Duodenal mucosa (tissue), 2 donors: Measurements from ENCODE around the gene CATSPERE.

ENCODE experiments used
- H3K27ac ChIP-seq: one replicate; pipeline ENCODE4 v1.7.0; 2013; ENCODE audit warnings: low read depth, low read length
- H3K27me3 ChIP-seq, 2 donors: one replicate each; pipeline ENCODE4 v1.7.0; 2013; ENCODE audit warnings: low read length in 2 of 2, control low read depth in 1 of 2; ENCODE audit not compliant: insufficient read depth in 2 of 2, control insufficient read depth in 1 of 2
- H3K36me3 ChIP-seq, 2 donors: one replicate each; pipeline ENCODE4 v1.7.0; 2013; ENCODE audit warnings: low read length in 2 of 2, control low read depth in 1 of 2; ENCODE audit not compliant: insufficient read depth in 2 of 2, control insufficient read depth in 1 of 2
- H3K4me1 ChIP-seq, 2 donors: one replicate each; pipeline ENCODE4 v1.7.0; 2013; ENCODE audit warnings: low read length in 2 of 2, control low read depth in 1 of 2; ENCODE audit not compliant: insufficient read depth in 2 of 2, control insufficient read depth in 1 of 2
- H3K4me3 ChIP-seq, 2 donors: one replicate each; pipeline ENCODE4 v1.7.0; 2013; ENCODE audit warnings: low read length in 2 of 2, low read depth in 1 of 2
- H3K9ac ChIP-seq, 2 donors: one replicate each; pipeline ENCODE4 v1.7.0; 2013; ENCODE audit warnings: low read length in 2 of 2, low read depth in 1 of 2
- H3K9me3 ChIP-seq, 2 donors: one replicate each; pipeline ENCODE4 v1.7.0; 2013; ENCODE audit warnings: low read length in 2 of 2, control low read depth in 1 of 2; ENCODE audit not compliant: control insufficient read depth in 1 of 2

CATSPERE gene, protein sequence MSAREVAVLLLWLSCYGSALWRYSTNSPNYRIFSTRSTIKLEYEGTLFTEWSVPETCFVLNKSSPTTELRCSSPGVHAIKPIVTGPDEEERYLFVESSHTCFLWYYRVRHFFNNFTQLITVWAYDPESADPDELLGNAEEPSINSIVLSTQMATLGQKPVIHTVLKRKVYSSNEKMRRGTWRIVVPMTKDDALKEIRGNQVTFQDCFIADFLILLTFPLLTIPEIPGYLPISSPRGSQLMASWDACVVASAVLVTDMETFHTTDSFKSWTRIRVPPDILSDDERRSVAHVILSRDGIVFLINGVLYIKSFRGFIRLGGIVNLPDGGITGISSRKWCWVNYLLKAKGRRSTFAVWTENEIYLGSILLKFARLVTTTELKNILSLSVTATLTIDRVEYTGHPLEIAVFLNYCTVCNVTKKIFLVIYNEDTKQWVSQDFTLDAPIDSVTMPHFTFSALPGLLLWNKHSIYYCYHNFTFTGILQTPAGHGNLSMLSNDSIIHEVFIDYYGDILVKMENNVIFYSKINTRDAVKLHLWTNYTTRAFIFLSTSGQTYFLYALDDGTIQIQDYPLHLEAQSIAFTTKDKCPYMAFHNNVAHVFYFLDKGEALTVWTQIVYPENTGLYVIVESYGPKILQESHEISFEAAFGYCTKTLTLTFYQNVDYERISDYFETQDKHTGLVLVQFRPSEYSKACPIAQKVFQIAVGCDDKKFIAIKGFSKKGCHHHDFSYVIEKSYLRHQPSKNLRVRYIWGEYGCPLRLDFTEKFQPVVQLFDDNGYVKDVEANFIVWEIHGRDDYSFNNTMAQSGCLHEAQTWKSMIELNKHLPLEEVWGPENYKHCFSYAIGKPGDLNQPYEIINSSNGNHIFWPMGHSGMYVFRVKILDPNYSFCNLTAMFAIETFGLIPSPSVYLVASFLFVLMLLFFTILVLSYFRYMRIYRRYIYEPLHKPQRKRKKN

DNA sequence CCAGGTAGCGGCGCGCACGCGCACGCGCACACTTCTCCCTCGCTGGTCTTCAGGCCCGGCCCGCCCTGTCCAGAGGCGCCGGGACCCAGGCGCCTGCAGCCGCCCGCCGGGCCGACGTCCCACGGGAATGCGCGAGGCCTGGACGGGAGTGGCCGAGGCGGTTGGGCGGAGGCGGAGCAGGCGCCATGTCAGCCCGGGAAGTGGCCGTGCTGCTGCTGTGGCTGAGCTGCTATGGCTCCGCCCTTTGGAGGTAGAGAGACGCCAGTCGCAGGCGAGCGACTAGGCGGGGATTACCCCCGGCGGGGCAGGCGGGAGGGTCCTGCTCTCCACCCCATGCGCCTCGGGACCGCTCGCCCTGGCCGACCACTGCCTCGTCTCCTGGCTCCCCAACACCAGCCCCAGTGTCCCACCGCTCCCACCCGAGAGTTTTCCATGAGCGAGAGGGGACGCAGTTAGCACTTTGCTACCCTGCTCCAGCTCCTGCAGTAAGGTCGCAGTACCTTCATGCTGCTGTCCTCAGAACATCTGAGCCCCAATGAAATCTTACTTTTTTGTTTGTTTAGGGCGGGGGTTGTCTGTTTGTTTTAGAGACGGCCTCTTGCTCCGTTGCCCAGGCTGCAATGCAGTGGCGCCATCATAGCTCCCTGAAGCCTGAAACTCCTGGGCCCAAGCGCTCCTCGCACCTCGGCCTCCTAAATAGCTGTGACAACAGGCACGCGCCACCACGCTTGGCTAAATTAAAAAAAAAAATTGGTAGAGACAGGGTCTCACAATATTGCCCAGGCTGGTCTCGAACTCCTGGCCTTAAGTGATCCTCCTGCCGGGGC lies at the start of gene CATSPERE:
CATSPERE (plus strand) TSS at position 29 of the 827 bp plus-strand sequence; CDS start at position 186, 157 bp downstream.
- Histone ChIP-seq H3K9me3 (no peaks in the 10 kb centered on the region), H3K27ac (peak within 1 kb of the TSS; percentile 79), H3K9ac (peak within 1 kb of the TSS; percentile 63 to 81), H3K4me1 (peaks cover 0 to 6% of the 10 kb centered on the region in 2 donors), H3K4me3 (peak within 1 kb of the TSS; percentile 73 to 82), H3K27me3 (no peaks in the 10 kb centered on the region), H3K36me3 (no peaks in the 10 kb centered on the region)

DNA sequence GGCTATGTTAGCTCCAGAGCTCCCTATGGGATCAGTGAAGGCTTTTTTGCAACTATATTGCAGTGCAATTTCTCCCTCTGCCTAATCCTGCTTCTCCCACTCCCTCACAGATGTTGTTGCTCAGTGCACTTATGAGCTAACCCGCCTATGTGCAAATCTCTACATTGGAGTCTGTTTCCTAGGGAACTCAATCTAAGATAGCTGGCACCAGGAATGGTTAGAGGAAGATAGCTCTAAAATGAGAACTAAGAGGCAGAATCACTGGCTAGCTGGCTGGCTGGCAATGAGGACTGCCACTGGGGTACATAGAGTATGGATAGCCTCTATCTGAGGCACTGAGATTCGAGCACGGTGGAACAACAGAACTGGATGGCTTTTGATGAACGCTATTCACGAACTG lies 48.9 kb upstream of the CATSPERE start:
- Histone ChIP-seq H3K4me1 (peaks cover 0 to 9% of the 10 kb centered on the region in 2 donors), H3K27me3 (no peaks in the 10 kb centered on the region), H3K27ac (no peak overlapping the region), H3K4me3 (no peak overlapping the region), H3K9me3 (no peaks in the 10 kb centered on the region), H3K9ac (no peak overlapping the region), H3K36me3 (peaks cover 43 to 64% of the 10 kb centered on the region in 2 donors)

DNA sequence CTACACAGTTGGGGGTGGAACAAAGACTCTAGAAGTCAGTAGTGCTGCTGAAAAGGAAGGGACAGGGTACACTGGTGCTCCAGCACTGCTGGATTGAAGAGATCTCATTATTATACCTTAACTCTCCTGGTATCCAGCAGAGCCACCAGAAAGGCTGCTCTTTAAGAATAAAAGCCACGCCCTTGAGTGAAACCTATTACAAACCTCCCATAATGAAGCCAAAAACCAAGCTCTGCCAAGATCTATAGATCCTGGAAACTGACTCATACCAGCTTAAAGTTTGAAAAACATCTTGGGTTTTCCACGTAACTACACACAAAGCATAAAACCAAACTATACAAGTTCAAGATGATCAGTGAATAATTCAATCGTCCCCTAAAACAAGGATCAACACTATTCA lies 47.3 kb upstream of the CATSPERE start:
- Histone ChIP-seq H3K27me3 (no peaks in the 10 kb centered on the region), H3K9me3 (no peaks in the 10 kb centered on the region), H3K4me3 (no peak overlapping the region), H3K9ac (no peak overlapping the region), H3K27ac (no peak overlapping the region), H3K4me1 (peaks cover 0 to 9% of the 10 kb centered on the region in 2 donors), H3K36me3 (peaks cover 47 to 77% of the 10 kb centered on the region in 2 donors)

DNA sequence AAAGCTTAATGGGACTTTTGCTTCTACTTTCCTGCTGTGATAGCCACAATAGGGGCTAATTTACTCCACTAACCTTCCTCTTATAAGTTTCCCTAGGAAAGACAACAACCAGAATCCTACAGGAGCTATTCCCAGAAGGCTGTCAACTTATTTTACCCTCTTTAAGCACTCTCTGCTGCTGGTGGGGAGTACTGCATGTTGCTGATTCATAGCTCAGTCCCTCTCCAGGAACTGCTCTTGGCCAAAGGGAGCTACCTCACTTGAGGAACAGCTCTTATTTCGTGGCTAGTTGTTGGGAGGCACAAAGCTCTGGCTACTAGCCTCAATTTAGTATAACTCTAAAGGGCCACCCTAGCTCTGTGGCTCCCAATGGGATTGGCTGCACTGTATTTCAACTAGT lies 46.5 kb upstream of the CATSPERE start:
- Histone ChIP-seq H3K27ac (no peak overlapping the region), H3K27me3 (no peaks in the 10 kb centered on the region), H3K9me3 (no peaks in the 10 kb centered on the region), H3K9ac (no peak overlapping the region), H3K36me3 (peaks cover 45 to 80% of the 10 kb centered on the region in 2 donors), H3K4me1 (peaks cover 0 to 6% of the 10 kb centered on the region in 2 donors), H3K4me3 (no peak overlapping the region)

DNA sequence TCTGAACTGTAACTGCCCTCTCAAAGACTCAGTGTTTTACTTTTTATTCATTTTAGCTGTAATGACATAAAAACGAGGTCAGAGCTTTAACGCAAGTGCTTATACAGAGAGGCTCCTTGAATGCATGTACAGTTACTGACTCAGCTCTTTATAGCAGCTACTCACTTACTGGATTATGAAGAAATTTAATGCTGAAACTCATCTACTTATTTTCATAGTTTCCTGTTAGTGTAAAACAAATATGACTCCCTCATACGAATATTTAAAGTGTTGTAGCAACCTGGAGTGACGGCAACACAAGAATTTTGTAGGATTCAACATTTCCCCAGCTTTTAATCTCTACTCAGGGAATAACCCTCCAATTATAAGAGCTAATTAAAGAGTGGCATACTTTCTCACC lies 42.0 kb upstream of the CATSPERE start:
- H3K4me1 ChIP-seq: no peaks in the 10 kb centered on the region
- no peak overlapping the region for H3K4me3 ChIP-seq
- no peak overlapping the region for H3K27ac ChIP-seq
- H3K9me3 ChIP-seq: no peaks in the 10 kb centered on the region
- no peak overlapping the region for H3K9ac ChIP-seq
- no peaks in the 10 kb centered on the region for H3K27me3 ChIP-seq
- peaks cover 25 to 76% of the 10 kb centered on the region in 2 donors for H3K36me3 ChIP-seq

DNA sequence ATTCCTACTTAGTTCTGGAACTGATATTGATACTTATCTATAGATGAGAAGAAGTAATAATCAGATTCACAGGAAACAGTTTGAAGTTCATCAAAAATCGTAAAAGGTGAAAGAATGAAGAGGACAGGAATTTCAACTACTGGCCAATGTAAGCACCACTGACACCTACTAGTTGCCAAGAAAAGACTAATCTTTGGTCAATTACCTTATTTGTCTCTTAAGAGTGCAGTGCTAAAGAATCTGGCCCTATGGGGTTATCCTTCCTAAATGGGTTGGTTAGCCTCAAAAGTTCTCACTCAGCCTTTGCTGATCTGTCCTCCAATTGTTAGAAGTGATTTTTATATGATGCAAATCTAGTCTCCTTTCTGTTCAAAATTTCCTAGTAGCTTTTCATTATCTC lies 38.9 kb upstream of the CATSPERE start:
- no peak overlapping the region for H3K27ac ChIP-seq
- no peak overlapping the region for H3K9ac ChIP-seq
- H3K4me1 ChIP-seq: no peaks in the 10 kb centered on the region
- no peaks in the 10 kb centered on the region for H3K9me3 ChIP-seq
- peaks cover 4 to 52% of the 10 kb centered on the region in 2 donors for H3K36me3 ChIP-seq
- H3K4me3 ChIP-seq: no peak overlapping the region
- H3K27me3 ChIP-seq: no peaks in the 10 kb centered on the region

DNA sequence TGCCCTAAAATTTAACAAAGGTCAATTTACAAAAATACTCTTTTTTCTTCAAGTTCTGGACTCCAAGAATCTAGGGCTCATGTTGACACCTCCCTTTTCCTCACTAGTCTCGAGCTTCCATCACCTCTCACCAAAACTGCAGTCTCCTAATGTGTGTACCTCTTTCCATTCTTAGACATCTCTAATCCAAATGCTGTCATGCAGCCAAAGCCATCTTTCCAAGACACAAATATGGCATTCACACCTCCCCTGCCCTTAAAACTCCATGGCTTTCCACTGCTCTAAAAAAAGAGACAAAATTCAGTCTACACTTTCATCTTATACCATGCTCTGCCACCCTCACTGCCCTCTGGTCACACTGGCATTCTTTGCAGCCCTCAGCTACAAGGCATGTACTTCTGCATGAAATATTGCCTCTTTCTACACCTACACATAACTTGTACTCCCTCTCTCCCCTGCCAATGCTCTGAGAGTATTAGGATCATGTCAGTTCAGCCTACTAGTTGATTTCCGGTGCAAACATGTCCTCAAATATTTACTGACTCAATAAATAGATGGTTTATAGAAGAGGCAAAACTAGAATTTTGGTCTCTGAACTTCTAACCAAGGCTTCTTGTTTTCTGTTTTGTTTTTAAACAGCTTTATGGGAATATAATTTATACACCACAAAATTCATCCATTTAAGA lies 36.3 kb upstream of the CATSPERE start:
- Histone ChIP-seq H3K36me3 (peaks cover 0 to 34% of the 10 kb centered on the region in 2 donors), H3K4me1 (no peaks in the 10 kb centered on the region), H3K4me3 (no peak overlapping the region), H3K27me3 (no peaks in the 10 kb centered on the region), H3K9ac (no peak overlapping the region), H3K27ac (no peak overlapping the region), H3K9me3 (no peaks in the 10 kb centered on the region)

DNA sequence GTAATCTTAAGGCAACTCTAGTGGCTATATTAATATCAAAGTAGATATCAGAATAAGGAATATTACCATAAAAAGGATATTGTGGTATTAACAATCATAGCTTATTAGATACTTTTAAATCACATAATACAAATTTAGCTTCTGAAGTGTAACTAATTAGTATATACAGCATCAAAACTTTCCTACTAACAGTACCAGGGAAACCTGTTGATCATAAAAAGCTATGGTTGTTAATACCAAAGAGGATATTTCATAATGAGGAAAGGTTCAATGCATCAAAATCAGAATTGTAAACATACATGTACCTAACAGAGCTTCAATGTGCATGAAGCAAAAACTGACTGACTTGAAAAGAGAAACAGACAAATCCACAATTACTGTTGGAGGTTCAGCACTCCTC lies 33.4 kb upstream of the CATSPERE start:
- Histone ChIP-seq H3K27ac (no peak overlapping the region), H3K9me3 (no peaks in the 10 kb centered on the region), H3K27me3 (no peaks in the 10 kb centered on the region), H3K4me3 (no peak overlapping the region), H3K4me1 (no peaks in the 10 kb centered on the region), H3K36me3 (peaks cover 0 to 26% of the 10 kb centered on the region in 2 donors), H3K9ac (no peak overlapping the region)

DNA sequence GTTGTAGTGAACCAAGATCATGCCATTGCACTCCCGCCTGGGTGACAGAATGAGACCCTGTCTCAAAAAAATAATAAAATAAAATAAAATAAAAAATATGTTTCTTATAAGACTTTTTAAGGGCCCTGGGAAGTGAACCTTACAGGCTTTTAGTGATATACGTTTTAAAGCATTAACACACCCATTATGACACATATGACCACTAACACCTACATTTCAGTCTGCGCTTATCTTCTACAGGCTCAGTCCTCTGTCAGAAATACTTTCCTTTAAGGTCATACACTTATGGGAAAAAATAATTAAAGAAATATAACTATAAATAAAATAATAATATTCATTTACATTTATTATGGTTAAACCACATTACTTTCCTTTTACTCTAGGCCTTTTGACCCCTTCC lies 31.3 kb upstream of the CATSPERE start:
- H3K9ac ChIP-seq: no peak overlapping the region
- H3K4me3 ChIP-seq: no peak overlapping the region
- H3K4me1 ChIP-seq: no peaks in the 10 kb centered on the region
- H3K27ac ChIP-seq: no peak overlapping the region
- H3K36me3 ChIP-seq: peaks cover 5 to 24% of the 10 kb centered on the region in 2 donors
- no peaks in the 10 kb centered on the region for H3K27me3 ChIP-seq
- no peaks in the 10 kb centered on the region for H3K9me3 ChIP-seq
